HG02642 (cell line): Measurements from ENCODE around the gene GAS2L1.
"Not testable (repeated sequence)": the region's sequence is repeated elsewhere in the genome, so short reads cannot be mapped to it uniquely, and the experiment has no call there.

Source experiments
- ATAC-seq: cut with Tn5 transposase; IDR thresholded peaks from one replicate; pipeline ENCODE4 v1.9.1; 2021; ENCODE audit warnings: mild to moderate bottlenecking; ENCODE audit not compliant: unreplicated experiment, poor library complexity

GAS2L1 gene

DNA sequence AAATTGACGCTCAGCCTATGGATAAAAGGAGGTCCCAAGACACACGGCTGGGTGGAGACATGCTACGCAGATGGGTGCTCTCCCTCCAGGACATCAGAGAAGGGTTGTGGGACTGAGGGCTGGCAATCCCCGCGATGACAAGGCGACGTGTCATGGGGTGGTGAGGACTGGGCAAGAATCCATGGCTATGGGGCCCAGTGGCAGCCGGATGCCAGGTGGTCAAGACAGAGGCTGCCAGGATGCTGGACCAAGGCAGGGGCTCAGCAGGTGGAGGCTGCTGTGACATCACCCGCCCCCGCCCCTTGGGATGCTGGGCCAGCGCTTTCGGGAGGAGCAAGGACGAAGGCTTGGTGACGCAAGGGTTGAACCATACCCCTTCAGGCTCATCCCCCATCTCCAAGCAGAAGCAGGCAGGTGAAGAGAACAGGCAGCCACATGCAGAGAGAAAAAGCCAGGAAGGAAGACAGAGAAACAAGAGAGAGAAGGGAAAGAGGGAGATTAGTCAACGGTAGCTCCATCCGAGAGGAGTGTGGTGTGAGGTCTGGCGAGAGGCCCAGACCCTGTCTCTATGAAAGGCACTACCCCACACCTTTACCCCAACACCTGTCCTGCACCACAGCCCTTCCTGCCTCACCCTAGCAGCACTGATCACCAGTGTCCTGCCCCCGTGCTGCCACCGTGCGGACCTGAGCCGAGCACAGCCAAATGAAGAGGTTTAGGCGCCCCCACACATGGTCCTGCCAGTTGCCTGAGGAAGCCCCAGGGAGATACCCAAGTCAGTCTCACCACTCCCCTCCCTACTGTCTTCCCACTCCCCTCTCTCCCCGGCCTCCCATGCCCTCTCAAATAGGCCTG, 33.2 kb downstream of the GAS2L1 start:
- ATAC-seq, result no peak

DNA sequence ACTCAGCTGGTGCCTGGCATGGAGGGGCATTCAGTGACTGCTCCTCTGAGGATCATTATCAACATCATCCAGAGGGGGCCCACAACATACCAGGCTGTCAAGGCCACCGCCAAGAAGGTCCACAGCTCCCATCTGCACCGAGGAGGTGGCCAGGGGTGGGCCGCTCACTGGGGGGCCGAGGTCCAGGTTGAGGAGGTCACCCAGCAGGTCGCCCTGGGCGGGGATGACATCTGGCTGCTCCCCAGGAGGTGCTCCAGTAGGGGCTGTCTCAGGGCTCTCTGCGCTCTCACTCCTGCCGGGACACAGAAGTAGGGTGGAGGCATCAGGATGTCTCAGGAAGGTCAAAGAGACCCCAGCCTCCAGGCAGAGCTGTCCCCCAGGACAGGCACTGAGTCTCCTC, 34.1 kb downstream of the GAS2L1 start:
- no peak for ATAC-seq

DNA sequence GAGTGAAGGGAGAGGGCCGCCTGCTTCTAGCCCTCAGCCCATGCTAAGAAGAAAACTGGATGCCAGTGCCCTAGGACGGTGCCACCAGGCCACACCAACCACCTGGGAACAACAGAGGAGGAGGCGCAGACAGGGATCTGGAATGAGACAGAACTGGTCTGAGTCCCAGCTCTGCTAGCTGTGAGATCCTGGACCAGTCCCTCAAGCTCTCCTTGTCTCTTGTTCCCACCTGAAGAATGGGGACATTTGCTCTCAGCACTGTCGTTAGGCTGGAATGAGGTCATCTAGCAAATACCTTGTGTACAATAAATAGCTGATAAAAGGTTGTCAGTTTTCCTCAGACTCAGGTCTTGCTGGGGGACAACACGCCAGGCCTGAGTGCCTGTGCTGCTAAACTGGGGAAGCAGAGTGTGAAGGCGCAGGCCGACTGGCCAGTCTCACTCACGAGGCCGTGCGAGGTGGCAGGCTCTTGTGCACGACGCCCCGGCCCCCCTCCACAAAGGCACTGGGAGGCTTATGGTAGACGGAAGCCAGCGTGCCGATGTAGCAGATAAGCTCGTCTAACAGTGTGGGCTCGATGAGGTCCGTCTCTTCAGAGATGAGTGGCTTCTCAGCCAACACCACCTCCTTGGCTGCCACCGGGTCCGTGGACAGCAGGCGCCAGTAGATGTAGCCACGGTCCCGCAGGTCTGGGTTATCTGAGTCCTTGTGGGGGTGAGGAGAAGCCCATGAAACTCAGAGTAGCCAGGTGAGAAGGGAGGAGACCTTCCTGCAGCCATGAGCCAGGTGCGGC, 34.8 kb downstream of the GAS2L1 start:
- no peak for ATAC-seq

DNA sequence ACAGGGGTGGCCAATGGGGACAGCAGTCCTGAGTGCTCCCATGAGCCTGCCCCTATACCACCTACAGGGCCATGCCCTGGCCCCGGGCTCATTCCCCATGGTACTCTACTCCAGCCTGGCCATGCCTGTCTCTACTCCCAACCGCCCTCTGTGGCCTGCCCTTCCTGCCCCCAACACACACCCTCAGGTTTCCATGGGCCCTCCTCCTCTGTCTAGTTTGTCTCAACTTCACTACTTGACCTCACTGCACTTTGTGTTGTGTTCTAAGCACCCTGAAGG, 35.3 kb downstream of the GAS2L1 start:
- no peak for ATAC-seq

DNA sequence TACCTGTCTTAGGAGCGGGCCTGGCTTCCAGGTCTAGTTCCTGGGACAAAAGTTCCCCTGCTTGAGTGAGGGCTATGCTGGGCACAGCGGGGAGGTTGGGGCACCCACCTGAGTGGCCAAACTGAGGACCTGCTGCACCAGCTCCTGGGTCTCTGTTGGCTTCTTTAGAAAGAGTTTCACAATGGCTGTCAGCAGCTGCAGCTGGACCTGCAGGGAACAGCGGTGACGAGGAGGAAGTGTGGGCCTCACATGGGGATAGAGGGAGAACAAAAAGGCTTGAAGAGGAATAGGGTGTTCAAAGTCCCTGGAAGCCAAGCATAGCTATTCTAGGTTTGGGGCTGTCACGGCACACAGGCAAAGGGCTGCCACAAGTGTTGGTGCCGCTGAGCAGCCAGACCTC, 35.7 kb downstream of the GAS2L1 start:
- no peak for ATAC-seq

DNA sequence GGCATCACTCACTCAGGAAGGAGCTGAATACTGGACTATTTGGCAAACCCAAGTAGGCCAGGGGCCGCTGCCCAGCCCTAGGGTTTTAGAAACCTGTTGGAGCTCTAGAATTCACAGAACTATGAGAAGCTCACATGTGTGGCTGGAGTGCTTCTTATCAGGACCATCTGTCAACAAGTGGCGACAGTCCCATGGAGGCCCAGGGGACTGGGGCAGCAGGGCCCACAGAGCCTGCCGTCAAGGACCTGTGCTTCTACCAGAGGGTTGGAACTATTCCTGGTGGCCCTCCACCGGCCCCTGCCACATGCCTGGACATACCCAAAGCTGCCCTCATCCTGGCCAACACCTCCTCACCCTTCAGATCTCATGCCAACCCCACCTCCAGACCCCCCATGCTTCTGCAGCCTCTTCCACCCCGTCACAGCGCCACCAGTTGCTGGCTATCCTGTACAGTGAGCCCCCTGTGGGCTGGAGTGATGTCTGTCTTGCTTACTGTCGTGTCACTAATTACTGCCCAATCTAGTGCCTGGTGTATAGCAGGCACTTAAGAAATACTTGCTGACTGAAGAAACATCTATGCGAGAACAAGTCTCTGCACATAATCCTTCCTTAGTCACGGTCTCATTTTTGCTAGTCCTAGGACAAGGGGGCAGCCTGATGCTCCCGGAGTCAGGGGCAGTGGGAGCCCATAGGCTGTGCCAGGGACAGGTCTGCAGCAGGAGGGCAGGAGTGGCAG, 36.3 kb downstream of the GAS2L1 start:
- no peak for ATAC-seq

DNA sequence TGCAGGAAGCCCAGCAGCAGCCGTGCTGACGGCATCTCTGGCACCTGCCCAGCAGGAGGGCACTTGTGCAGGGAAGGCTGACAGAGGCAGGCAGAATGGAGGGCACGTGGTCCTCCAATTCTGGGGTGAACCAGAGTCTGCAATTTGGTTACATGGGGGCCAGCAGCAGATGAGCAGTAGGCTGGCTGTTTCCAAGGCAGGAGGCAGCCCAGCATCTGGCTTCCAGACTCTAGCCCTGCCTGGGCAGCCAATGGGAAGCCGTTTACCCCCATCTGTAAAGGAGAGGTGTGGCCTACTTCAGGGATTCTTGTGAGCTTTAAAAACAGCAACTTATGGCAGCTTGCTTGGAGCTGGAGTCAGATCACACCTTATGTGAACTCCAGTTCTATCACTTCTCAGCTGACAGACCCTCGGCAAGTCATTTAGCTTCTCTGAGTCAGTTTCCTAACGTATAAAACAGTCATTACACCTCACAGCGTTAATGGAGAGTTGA, 36.9 kb downstream of the GAS2L1 start:
- ATAC-seq, result no peak

DNA sequence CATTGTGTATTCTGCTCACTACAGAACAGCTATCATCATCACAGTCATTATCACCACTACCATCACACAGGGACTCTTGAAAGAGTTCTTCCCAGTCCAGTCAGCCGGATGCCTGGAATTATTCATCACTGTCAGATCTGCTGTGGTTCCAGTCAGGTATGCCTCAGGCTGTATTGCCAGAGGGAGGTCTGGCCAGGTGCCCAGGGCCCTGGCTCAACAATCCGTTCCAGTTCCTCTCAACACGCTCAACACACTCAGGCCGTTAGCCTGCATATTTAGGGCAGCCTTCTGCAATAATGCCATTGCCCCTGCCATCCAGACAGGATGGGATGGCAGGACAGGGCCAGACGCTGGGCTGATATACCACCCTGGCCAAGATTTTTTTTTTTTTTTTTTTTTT, 37.7 kb downstream of the GAS2L1 start:
- ATAC-seq, result no peak

DNA sequence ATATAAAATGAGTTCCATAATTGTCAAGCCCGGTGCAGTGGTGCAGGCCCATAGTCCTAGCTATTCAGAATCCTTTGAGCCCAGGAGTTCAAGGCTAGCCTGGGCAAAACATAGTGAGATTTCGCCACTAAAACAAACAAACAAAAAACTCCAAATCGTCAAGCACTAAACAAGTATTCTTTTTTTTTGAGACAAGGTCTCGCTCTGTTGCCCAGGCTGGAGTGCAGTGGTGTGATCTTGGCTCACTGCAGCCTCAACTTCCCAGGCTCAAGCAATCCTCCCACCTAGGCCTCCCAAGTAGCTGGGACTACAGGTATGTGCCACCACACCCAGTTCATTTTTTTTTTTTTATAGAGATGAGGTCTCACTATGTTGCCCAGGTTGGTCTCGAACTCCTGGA, 38.4 kb downstream of the GAS2L1 start:
- not testable (repeated sequence) for ATAC-seq

DNA sequence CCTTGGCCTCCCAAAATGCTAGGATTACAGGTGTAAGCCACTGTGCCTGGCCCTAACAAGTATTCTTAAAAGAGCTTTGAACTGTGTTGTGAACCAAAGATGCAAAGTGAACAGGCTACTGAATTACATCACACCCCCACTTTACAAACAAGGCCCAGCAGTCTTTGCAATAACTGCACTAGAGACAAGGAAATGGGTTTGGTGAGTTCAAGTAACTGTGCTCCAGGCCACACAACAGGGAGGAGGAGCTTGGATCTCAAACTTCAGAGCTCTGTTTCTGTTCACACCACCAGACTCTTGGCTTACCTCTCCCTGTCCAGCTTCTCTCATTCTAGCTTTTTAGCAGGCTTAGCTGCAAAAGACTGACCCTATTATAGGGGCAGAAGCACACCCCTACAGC, 39.5 kb downstream of the GAS2L1 start:
- ATAC-seq, result no peak

DNA sequence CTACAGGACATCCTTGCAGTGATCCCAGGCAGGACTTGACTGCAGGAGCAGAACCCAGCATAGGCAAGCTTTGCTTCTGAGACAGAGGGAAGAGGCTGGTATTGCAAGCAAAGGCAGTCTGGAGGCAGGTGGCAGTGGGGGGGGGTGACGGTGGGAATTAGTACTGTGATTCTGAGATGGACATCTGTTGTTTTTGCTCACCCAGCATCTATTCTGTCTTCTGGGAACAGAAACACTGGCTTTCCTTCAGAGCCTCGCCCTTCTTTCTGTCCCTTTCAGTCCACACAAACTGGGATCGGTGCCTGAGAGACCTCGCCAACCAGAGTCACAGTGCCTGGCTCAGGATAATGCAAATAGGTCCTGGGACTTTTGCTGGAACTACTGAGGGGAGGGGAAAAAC, 40.2 kb downstream of the GAS2L1 start:
- ATAC-seq, result no peak

DNA sequence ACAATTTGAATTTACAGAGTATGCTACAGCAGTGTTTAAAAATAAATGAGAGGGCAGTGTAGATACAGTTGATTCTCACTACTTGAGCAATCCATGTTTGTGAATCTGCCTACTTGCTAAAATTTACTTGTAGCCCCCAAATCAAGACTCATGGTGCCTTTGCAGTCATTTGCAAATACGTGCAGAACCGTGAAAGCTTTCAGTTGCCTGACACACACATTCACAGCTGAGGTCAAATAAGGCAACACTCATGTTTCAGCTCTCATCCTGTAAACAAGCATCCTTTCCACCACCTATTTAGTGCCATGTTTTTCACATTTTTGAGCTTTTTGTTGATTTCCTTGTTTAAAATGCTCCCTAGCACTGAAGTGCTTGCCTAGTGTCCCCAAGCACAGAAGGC, 41.6 kb downstream of the GAS2L1 start:
- ATAC-seq, result no peak

DNA sequence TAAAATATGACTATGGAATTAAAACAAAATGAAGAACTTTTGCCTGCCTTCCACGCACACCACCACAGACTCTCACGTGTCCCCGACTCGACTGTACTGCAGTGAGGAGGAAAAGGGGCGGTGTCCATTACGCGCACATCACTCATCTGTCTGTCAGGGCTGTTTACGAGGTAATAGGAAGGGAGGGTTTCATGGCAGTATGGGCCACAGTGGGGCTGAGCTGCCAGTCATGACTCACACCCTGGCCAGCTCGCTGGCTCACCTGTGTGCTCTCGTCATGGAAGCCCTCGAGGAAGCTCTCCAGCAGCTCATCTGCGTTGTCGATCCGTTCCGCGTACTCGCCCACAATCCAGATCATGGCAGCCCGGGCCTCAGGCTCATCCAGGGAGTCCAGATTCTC, 42.5 kb downstream of the GAS2L1 start:
- ATAC-seq, result no peak

DNA sequence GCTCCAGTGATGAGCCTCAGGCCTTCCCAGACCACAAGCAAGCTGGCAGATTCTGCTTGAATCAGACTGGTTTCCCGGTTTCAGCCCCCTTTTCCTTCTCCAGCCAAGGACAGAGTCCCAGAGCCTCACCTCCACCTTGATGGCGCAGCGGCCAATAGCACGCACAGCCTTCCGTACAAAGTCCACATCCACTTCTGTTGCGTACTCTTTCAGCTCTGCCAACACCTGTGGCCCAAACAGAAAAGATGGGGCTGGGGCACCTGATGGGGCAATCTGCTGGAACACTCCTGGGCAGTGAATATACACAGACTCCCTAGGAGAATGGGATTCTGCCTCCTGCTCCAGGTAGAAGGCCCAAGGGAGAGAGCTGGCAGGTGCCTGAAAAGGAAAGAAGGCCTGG, 44.6 kb downstream of the GAS2L1 start:
- no peak for ATAC-seq

DNA sequence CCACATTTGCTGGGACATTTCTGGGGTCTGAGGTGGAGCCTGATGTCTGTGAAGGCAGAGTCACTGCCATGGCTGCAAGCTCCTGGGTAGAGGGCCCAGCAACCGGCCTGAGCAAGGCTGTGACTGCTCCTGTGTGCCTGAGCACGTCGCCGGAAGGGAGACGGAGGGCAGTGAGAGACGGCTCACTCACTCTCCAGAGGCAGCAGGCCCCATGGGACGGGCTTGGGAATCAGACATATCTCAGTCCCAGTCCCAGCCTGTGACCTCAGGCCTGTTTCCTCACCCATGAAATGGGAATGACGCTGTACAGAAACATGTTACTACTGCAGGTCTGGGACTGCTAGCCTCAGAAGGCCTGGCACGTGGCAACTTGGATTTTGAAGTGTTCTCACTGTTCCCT, 45.4 kb downstream of the GAS2L1 start:
- no peak for ATAC-seq

DNA sequence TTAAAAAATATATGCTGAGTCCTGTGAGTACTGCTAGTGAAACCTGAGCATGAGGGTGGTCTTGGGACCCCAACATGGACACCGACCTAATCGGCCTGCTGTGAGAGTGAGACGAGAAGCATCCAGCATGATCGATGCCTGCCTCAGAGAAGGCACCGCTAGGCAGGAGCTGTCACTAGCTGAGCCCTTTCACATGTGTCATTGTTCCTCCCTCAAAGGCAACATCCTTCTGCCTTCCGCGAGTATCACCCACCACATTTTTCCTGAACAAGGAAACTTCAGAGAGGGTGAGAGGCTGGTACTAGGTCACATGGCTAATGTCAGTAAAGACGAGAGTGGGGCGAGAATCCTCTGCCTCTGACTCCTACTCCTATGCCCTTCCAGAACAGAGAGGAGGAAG, 46.3 kb downstream of the GAS2L1 start:
- ATAC-seq, result no peak

DNA sequence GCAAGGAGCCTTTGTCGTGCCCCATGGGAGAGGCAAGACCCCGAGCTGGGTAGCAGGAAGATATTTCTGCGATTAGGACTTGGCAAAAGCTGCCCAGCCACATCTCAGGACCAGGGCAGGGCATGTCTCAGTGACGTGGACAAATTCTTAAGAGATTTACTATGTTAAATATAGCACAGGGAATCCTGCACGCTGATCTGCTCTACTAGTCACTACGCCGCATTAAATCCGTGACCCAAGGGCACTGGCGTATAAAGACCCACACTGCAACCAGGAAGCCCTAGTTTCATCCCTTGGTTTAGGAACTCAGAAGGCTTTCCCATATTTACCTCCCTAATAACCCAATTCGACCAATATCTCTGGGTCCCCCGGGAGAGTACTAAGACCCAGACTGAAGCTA, 46.8 kb downstream of the GAS2L1 start:
- ATAC-seq, result no peak

DNA sequence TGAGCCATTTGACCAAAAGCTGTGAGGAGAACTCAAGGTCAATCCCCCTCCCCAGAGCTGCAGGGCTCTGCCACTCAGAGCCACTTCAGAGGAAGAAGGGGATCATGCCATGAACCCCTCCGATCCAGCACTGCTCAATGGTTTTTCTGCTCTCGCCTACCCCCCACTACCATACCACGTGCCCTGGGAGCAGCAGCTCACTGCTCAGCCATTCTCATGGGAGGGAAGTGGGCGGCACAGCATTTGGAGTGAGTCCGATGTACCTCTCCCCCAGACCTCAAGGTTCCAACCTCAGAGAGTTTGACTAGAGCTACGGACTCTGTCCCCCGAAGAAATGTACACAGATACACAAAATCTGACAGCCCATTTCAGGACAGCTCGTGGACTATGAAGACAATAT, 47.4 kb downstream of the GAS2L1 start:
- no peak for ATAC-seq

DNA sequence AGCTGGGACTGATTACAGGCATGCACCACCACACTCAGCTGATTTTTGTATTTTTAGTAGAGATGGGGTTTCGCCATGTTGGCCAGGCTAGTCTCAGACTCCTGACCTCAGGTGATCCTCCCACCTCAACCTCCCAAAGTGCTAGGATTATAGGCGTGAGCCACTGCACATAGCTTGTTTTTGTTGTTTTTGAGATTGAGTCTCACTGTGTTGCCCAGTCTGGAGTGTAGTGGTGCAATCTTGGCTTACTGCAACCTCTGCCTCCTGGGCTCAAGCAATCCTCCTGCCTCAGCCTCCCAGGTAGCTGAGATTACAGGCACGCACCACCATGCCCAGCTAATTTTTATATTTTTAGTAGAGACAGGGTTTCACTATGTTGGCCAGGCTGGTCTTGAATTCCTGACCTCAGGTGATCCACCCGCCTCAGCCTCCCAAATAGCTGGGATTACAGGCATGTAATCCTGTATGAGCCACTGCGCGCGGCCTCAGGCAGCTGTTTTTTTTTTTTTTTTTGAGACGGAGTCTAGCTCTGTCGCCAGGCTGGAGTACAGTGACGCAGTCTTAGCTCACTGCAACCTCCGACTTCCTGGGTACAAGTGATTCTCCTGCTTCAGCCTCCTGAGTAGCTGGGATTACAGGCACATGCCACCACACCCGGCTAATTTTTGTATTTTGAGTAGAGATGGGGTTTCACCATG, 50.9 kb downstream of the GAS2L1 start:
- not testable (repeated sequence) for ATAC-seq

DNA sequence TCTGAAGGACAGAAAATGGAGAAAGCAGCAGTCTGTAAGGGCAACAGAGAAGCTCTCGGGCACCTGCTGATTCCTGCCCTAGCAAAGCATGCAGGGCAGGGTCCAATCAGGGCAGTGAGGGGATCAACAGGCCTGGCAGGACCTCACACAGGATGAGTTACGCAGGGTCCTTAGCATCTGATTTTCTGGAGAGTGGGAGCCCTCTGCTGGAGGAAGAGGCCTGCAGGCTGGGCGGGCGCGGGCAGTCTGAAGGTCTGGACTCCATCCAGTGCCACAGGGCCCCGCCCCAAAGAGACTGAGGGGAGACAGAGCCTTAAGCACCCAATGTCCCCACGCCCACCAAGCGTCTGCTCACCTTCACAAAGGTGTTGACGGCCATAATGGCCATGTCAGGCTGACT, 53.0 kb downstream of the GAS2L1 start:
- ATAC-seq, result no peak
